ENCODE measurements around the gene BSDC1. TPM values are rescaled to one million over a fixed set of nuclear protein-coding genes. Genes with fewer than 3 reads are reported as not detected.
A peak's percentile ranks its signal among the peaks of the same experiment; 100 is the strongest.

BSDC1 gene
- total RNA-seq, 2 donors from 2014 or later = 50.6 to 67.7 TPM

DNA sequence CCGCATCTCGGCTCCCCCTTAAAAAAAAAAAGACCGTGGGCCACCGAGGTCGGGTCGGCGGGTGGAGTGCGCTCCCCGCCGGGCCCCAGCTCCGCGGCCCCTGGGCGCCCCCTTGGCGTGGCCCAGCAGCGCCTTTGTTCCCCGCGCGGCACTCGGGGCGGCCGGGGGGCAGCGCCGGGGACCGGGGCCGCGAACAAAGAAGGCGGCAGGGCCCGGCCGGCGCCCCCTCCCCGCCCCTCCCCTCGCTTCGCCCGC lies 58.8 kb downstream of the BSDC1 start:
- peaks cover 57% of the 10 kb centered on the region for H3K4me1 Mint-ChIP-seq (ENCODE audit: low read depth)

DNA sequence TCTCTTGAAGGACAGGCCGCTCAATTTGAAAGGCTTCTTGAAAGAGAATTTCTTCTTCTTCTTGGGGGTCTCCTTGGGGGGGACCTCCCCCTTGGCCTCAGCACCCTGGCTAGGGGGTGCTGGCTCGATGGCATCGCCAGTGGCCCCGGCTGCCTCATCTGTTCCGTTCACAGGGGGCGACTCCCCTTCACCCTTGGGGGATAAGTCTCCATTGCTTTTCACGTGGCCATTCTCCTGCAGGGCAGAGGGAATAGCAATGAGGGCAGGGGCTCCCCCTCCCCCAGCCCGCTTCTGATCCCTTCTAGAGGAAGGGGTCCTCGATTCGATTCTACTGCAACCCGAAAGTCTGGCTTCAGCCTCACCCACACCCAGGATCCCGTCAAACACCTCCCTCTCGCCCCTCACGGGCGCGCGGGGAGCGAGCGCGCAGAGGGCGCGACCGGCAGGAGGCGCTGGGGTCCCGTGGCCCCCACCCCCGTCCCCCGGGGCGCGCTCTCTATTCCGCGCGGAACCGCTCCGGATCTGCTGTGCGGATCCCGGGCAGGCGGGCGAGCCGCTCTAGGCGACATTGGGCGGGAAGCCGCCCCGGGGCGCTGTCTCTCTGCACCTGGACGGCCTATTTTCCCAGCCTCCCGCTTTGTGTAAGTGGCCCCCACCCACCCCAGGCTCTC lies 59.2 kb downstream of the BSDC1 start:
- peaks cover 52% of the 10 kb centered on the region for H3K4me1 Mint-ChIP-seq (ENCODE audit: low read depth)
- no peaks in the 10 kb centered on the region for H3K9me3 Mint-ChIP-seq
- peaks cover 3 to 12% of the 10 kb centered on the region in 2 donors for H3K36me3 Mint-ChIP-seq (ENCODE audit: insufficient read depth in 2 of 2)
- peak; percentile 61 to 69 for DNase-seq
- H3K27ac Mint-ChIP-seq = peak overlapping the region; percentile 54
- peak overlapping the region; percentile 84 to 90 for H3K4me3 Mint-ChIP-seq
- H3K27me3 Mint-ChIP-seq (ENCODE audit: low read depth) = no peaks in the 10 kb centered on the region
- peak; percentile 23 to 32 for ATAC-seq (replicated peaks in 1 of 2)

More for the DNA sequence above, 58.8 kb downstream of the BSDC1 start:
- peaks cover 2 to 12% of the 10 kb centered on the region in 2 donors for H3K36me3 Mint-ChIP-seq (ENCODE audit: insufficient read depth in 2 of 2)
- H3K27me3 Mint-ChIP-seq (ENCODE audit: low read depth) = no peaks in the 10 kb centered on the region
- H3K27ac Mint-ChIP-seq = no peak overlapping the region
- H3K4me3 Mint-ChIP-seq = peak overlapping the region in 1 of 2 donors; percentile 90
- H3K9me3 Mint-ChIP-seq = no peaks in the 10 kb centered on the region
- ATAC-seq (replicated peaks in 1 of 2) = peak; percentile 4 to 13
- no peak for DNase-seq

DNA sequence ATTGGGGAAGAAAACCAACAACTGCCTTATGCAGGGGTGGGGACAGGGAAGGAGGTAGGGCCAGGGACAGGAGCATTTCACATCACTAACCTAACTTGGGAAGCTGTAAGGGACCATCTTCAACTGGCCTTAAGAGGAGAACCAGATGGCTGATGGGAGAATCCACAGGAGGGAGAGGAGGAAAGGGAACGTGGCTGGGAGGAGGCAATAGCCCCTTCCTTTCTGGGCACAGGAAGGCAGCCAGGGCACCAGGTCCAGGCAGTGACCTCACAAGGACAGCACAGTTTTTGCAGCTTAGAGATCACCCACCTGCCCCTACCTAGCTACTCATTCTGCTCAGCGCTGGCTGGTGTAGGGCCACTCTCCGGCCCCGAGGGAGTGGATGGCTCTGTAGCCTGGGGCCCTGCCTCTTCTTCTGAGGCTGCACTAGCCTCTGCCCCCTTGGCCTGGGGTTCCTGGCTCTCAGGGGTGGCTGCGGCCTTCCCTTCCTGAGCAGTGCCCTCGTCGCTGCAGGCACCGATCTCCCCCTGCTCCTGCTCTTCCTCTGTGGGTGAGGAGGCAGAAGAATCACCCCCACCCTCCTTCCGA lies 59.9 kb downstream of the BSDC1 start:
- Mint-ChIP-seq H3K9me3 (no peaks in the 10 kb centered on the region), H3K4me3 (peak overlapping the region; percentile 84 to 90), H3K36me3 (ENCODE audit: insufficient read depth in 2 of 2) (peaks cover 4 to 14% of the 10 kb centered on the region in 2 donors), H3K27ac (no peak overlapping the region), H3K27me3 (ENCODE audit: low read depth) (no peaks in the 10 kb centered on the region), H3K4me1 (ENCODE audit: low read depth) (peaks cover 46% of the 10 kb centered on the region)
- no peak for ATAC-seq (replicated peaks in 1 of 2)
- DNase-seq = no peak

DNA sequence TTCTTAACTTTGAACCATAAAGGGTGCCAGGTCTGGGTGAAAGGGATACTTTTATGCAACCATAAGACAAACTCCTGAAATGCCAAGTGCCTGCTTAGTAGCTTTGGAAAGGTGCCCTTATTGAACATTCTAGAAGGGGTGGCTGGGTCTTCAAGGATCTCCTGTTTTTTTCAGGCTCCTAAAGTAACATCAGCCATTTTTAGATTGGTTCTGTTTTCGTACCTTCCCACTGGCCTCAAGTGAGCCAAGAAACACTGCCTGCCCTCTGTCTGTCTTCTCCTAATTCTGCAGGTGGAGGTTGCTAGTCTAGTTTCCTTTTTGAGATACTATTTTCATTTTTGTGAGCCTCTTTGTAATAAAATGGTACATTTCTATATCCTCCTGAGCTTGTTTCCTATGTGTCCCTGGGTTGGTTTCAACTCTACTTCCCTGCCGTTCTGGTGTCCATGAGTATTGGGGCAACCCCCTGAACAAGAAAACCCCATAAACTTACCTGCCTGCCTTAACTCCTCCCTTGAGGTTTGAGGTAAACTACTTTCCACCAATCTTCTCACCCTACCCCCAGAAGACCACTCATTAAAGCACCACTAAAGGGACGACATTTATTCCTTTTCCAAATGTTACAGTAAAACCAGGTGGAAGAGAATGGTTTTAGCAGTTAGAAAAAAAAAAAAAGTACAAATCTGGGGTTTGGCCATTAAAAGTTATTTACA lies 60.8 kb downstream of the BSDC1 start:
- H3K4me1 Mint-ChIP-seq (ENCODE audit: low read depth) = peaks cover 36% of the 10 kb centered on the region
- H3K36me3 Mint-ChIP-seq (ENCODE audit: insufficient read depth in 2 of 2) = peaks cover 4 to 14% of the 10 kb centered on the region in 2 donors
- peak overlapping the region in 1 of 2 donors; percentile 54 for H3K4me3 Mint-ChIP-seq
- no peaks in the 10 kb centered on the region for H3K9me3 Mint-ChIP-seq
- H3K27me3 Mint-ChIP-seq (ENCODE audit: low read depth) = no peaks in the 10 kb centered on the region
- DNase-seq = no peak
- H3K27ac Mint-ChIP-seq = no peak overlapping the region
- ATAC-seq (replicated peaks in 1 of 2) = no peak

DNA sequence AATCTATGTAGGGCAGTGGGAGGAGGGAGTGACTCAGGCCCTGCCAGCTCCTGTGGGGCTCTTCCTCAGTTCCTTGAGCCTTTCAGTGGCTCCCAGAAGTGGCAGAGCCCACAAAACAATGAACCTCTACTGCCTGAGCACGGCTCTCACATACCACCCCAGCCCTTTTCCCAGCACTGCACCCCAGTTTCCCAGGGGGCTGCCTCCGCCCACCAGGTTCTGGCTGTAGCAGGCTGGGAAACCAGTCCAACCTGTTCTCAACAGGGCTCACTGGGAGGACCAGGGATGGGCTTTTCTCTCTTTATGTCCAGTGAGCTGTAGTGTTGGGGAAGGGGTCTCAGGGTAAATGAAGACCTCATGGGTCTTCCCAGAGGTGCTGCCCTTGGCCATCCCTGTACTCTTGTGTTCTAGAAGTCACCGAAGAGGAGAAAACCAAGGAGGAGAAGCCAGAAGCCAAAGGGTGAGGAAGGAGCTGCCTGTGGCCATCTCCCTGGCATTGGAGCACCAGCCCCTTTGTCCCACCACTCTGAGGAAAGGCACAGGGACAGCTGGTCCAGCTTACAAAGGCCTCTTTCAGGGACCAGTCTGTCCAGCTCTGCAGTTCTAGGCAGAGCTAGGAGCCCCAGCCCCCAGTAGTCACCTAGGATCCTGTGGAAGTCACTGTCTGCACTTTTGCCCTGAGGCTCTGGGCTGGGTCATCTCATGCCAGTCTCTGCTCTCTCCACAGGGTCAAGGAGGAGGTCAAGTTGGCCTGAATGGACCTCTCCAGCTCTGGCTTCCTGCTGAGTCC lies 61.8 kb downstream of the BSDC1 start:
- DNase-seq (no peak), ATAC-seq (replicated peaks in 1 of 2) (no peak)
- Mint-ChIP-seq H3K36me3 (ENCODE audit: insufficient read depth in 2 of 2) (peaks cover 4 to 15% of the 10 kb centered on the region in 2 donors), H3K27ac (no peak overlapping the region), H3K9me3 (no peaks in the 10 kb centered on the region), H3K4me3 (no peak overlapping the region), H3K27me3 (ENCODE audit: low read depth) (no peaks in the 10 kb centered on the region), H3K4me1 (ENCODE audit: low read depth) (peaks cover 27% of the 10 kb centered on the region)

DNA sequence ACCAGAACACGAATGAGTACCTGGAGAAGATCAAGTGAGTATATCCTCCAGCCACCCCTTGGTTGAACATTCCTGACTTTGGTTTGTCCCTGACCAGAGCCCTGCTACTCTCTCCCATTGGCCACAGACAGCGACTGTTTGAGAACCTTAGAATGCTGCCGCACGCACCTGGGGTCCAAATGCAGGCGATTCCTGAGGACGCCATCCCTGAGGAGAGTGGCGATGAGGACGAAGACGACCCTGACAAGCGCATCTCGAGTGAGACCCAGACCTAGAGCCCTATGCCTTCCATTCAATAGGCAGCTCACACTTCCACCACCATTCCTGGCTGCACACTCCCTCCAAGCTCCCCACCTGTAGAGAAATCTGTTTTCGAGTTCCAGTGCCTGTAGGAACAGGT lies 62.7 kb downstream of the BSDC1 start:
- no peak for ATAC-seq (replicated peaks in 1 of 2)
- peaks cover 18% of the 10 kb centered on the region for H3K4me1 Mint-ChIP-seq (ENCODE audit: low read depth)
- DNase-seq = no peak
- no peaks in the 10 kb centered on the region for H3K9me3 Mint-ChIP-seq
- no peaks in the 10 kb centered on the region for H3K27me3 Mint-ChIP-seq (ENCODE audit: low read depth)
- no peak overlapping the region for H3K27ac Mint-ChIP-seq
- H3K4me3 Mint-ChIP-seq = no peak overlapping the region
- H3K36me3 Mint-ChIP-seq (ENCODE audit: insufficient read depth in 2 of 2) = peaks cover 4 to 15% of the 10 kb centered on the region in 2 donors

DNA sequence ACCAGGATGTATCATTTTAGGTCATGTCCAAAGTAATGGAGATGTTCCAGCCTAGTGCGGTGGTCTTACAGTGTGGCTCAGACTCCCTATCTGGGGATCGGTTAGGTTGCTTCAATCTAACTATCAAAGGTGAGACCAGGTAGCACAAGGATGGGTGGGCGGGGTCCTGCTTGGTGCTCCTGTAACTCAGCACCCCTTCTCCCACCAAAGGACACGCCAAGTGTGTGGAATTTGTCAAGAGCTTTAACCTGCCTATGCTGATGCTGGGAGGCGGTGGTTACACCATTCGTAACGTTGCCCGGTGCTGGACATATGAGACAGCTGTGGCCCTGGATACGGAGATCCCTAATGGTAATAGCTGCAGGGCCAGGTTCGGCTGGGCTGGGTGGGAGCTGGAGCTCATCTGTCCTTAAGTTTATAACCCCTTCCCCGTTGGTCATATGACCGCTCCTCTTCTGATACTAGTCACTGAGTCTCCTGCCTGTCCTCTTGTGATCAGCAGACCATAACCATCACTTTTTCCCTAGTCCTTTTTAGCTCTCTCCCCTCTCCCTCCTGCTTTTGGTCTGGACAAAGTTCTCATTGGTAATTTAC lies 63.6 kb downstream of the BSDC1 start:
- no peak for DNase-seq
- no peaks in the 10 kb centered on the region for H3K27me3 Mint-ChIP-seq (ENCODE audit: low read depth)
- H3K4me1 Mint-ChIP-seq (ENCODE audit: low read depth) = peaks cover 17% of the 10 kb centered on the region
- no peaks in the 10 kb centered on the region for H3K9me3 Mint-ChIP-seq
- H3K4me3 Mint-ChIP-seq = no peak overlapping the region
- H3K36me3 Mint-ChIP-seq (ENCODE audit: insufficient read depth in 2 of 2) = peaks cover 4 to 15% of the 10 kb centered on the region in 2 donors
- ATAC-seq (replicated peaks in 1 of 2) = no peak
- no peak overlapping the region for H3K27ac Mint-ChIP-seq

DNA sequence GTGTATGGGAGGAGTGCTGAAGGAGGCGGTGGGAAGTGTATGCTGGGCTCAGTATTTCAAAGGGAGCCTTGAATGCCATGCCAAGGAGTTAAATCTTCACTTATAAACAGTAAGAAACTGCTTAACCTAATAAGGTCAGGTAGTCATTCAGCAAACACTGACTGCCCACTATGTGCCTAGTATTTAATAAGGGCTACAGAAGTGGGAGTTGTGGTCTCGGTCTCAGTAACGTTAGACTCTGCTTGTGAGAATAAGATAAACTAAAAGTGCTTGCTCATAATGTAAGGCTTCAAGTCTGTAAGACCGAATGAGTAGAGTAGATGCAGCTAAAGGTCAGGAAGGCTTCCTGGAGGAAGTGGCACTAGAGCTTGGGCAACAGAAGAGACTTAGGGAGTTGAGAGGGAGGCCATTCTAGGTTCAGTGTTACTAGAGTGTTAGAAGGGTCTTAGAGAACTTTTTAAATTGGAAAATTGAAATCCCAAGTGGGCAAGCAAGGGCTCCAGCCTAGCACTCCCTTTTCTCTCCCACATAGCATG lies 64.2 kb downstream of the BSDC1 start:
- DNase-seq (no peak), ATAC-seq (replicated peaks in 1 of 2) (no peak)
- no peak overlapping the region for H3K4me3 Mint-ChIP-seq
- H3K4me1 Mint-ChIP-seq (ENCODE audit: low read depth) = peaks cover 16% of the 10 kb centered on the region
- H3K27ac Mint-ChIP-seq = peak overlapping the region; percentile 8
- H3K9me3 Mint-ChIP-seq = no peaks in the 10 kb centered on the region
- H3K27me3 Mint-ChIP-seq (ENCODE audit: low read depth) = no peaks in the 10 kb centered on the region
- peaks cover 6 to 19% of the 10 kb centered on the region in 2 donors for H3K36me3 Mint-ChIP-seq (ENCODE audit: insufficient read depth in 2 of 2)

DNA sequence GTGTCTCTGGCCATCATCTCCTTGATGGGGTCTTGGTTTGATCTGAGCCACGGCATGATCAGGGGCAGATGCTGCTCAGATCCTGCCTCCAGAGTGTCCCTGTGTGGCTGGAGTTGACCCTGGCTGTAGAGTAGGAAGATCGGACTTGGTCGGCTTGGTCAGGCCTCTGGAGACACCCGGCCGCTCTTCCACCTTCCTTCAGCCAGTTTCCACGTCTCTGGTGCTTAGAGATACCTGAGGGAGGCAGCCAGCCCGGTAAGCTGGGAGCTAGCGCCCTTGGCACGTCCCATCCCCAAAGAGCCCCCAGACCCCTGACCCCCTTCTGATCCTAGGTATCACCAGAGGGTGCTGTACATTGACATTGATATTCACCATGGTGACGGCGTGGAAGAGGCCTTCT lies 67.0 kb downstream of the BSDC1 start:
- Mint-ChIP-seq H3K27ac (no peak overlapping the region), H3K36me3 (ENCODE audit: insufficient read depth in 2 of 2) (peaks cover 7 to 15% of the 10 kb centered on the region in 2 donors), H3K4me3 (no peak overlapping the region), H3K4me1 (ENCODE audit: low read depth) (peaks cover 16% of the 10 kb centered on the region), H3K9me3 (no peaks in the 10 kb centered on the region), H3K27me3 (ENCODE audit: low read depth) (no peaks in the 10 kb centered on the region)
- ATAC-seq (replicated peaks in 1 of 2) (no peak), DNase-seq (no peak)

DNA sequence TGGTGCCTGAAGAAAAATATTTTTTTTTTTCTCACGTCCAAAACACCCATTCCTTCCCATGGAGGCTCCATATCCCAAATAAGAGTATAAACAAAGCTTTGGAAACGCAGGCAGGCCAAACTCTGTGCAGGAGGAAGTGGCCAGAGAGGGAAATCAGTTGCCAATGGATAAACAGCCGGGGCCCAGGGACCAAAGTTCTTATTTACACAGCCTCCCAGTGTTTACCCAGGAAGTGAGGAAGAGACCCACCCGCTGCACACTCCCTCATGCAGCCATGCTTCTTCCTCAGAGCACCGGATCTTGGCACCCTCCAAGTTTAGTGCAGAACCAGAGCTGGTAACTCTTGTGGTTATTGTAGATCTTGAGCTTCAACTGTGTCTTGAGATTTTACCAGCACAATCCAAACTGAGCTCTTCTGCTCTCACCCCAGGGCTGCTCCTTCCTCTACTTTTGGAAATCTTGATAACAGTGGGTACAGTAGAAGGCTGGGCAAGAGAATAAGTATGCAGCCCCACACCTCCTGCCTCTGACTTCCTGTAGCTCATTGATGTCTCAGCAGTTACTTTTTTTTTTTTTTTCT lies 72.4 kb downstream of the BSDC1 start:
- ATAC-seq (replicated peaks in 1 of 2) = peak; percentile 40 to 50
- Mint-ChIP-seq H3K4me1 (ENCODE audit: low read depth) (peaks cover 34% of the 10 kb centered on the region), H3K4me3 (peak overlapping the region; percentile 40 to 56), H3K27ac (peak overlapping the region; percentile 86), H3K36me3 (ENCODE audit: insufficient read depth in 2 of 2) (peaks cover 5 to 17% of the 10 kb centered on the region in 2 donors), H3K27me3 (ENCODE audit: low read depth) (no peaks in the 10 kb centered on the region), H3K9me3 (no peaks in the 10 kb centered on the region)
- DNase-seq = no peak

DNA sequence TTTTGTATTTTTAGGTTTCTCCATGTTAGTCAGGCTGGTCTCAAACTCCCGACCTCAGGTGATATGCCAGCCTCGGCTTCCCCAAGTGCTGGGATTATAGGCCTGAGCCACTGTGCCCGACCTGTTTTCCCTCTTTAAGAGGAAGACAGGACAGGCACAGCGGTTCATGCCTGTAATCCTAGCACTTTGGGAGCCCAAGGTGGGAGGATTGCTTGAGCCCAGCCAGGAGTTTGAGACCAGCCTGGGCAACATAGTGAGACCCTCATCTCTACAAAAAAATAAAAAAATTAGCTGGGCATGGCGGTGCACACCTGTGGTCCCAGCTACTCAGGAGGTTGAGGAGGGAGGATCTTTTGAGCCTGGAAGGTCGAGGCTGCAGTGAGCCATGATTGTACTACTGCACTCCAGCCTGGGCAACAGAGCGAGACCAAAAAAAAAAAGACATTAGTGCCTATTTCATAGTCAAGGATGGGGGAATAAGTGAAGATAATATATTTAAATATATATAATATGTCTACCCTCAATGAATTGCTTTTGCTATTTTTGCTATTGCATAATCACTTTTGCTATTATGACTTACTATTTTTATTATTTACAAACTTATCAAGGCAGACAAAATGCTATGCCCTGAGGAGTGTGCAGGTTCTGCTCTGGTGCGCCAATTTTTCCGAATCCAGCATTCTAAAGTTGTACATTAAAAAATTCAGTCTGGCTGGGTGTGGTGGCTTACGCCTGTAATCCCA lies 75.9 kb downstream of the BSDC1 start:
- no peaks in the 10 kb centered on the region for H3K9me3 Mint-ChIP-seq
- H3K36me3 Mint-ChIP-seq (ENCODE audit: insufficient read depth in 2 of 2) = peaks cover 5 to 18% of the 10 kb centered on the region in 2 donors
- H3K27ac Mint-ChIP-seq = no peak overlapping the region
- no peaks in the 10 kb centered on the region for H3K27me3 Mint-ChIP-seq (ENCODE audit: low read depth)
- DNase-seq = no peak
- H3K4me3 Mint-ChIP-seq = no peak overlapping the region
- H3K4me1 Mint-ChIP-seq (ENCODE audit: low read depth) = peaks cover 27% of the 10 kb centered on the region
- ATAC-seq (replicated peaks in 1 of 2) = no peak

DNA sequence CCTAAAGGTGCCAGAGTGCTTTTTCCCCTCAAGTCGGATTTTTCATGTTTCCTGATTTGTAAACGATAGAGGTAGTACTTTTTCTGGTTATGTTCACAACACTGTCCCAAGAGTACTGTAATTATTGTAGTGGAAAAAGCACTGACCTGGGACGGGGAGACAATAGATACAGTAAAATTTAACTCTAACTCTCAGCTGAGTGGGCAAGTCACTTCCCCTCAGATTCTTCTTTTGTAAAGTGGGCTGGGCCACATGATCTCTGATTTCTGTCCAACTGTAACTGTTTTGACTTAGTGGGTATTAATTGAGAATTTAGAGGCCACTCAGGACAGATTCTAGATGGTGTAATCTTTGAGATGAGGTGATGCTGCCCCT lies 77.4 kb downstream of the BSDC1 start:
- H3K36me3 Mint-ChIP-seq (ENCODE audit: insufficient read depth in 2 of 2) = peaks cover 4 to 18% of the 10 kb centered on the region in 2 donors
- no peak overlapping the region for H3K4me3 Mint-ChIP-seq
- ATAC-seq (replicated peaks in 1 of 2) (no peak), DNase-seq (no peak)
- no peaks in the 10 kb centered on the region for H3K27me3 Mint-ChIP-seq (ENCODE audit: low read depth)
- H3K27ac Mint-ChIP-seq = peak overlapping the region; percentile 59
- peaks cover 19% of the 10 kb centered on the region for H3K4me1 Mint-ChIP-seq (ENCODE audit: low read depth)
- H3K9me3 Mint-ChIP-seq = no peaks in the 10 kb centered on the region
